Measurements from ENCODE around the gene C5orf47. TPM values are rescaled to one million over a fixed set of nuclear protein-coding genes. Genes with fewer than 3 reads are reported as not detected.

Gene C5orf47
- total RNA-seq, 2 experiments from 2014 or later: not detected

- no peak for DNase-seq
- Mint-ChIP-seq H3K27ac (no peak overlapping the region), H3K4me1 (peaks cover 14% of the 10 kb centered on the region), H3K9me3 (no peaks in the 10 kb centered on the region), H3K27me3 (no peaks in the 10 kb centered on the region), H3K4me3 (no peak overlapping the region), H3K36me3 (ENCODE audit: low read depth) (peaks cover 2% of the 10 kb centered on the region)
- CTCF ChIA-PET: interaction anchor here (0.5 to 2.3 kb wide), 3 partner anchors 11 to 27 kb away, joined by 3 to 6 read pairs (median 4); no protein-coding TSS in a partner anchor
- POLR2A ChIA-PET: interaction anchor here (2.0 kb wide), 1 partner anchor 347 kb away, joined by 5 read pairs; the partner anchor contains the start of gene BOD1
Observed at GRCh38 chr5:173962436-173962972, 26.5 kb upstream of the C5orf47 start.

GRCh38 chr5:173963182-173963838 lies 25.7 kb upstream of the C5orf47 start:
- Mint-ChIP-seq H3K9me3 (no peaks in the 10 kb centered on the region), H3K4me3 (no peak overlapping the region), H3K27me3 (no peaks in the 10 kb centered on the region), H3K27ac (no peak overlapping the region), H3K36me3 (ENCODE audit: low read depth) (no peaks in the 10 kb centered on the region), H3K4me1 (peaks cover 14% of the 10 kb centered on the region)
- ChIA-PET CTCF (interaction anchor here (0.8 to 2.3 kb wide), 4 partner anchors 8 to 11 kb away, joined by 3 to 6 read pairs (median 4); no protein-coding TSS in a partner anchor), POLR2A (interaction anchor here (2.0 kb wide), 1 partner anchor 347 kb away, joined by 5 read pairs; the partner anchor contains the start of gene BOD1)
- DNase-seq: no peak

GRCh38 chr5:173963867-173964441 lies 25.0 kb upstream of the C5orf47 start:
- no peak for DNase-seq
- H3K4me3 Mint-ChIP-seq: no peak overlapping the region
- ChIA-PET CTCF (interaction anchor here (0.8 to 2.3 kb wide), 4 partner anchors 8 to 11 kb away, joined by 3 to 6 read pairs (median 4); no protein-coding TSS in a partner anchor), POLR2A (interaction anchor here (2.0 kb wide), 1 partner anchor 348 kb away, joined by 5 read pairs; the partner anchor contains the start of gene BOD1)
- H3K27ac Mint-ChIP-seq: no peak overlapping the region
- no peaks in the 10 kb centered on the region for H3K36me3 Mint-ChIP-seq (ENCODE audit: low read depth)
- peaks cover 14% of the 10 kb centered on the region for H3K4me1 Mint-ChIP-seq
- H3K27me3 Mint-ChIP-seq: no peaks in the 10 kb centered on the region
- no peaks in the 10 kb centered on the region for H3K9me3 Mint-ChIP-seq

- ChIA-PET POLR2A (interaction anchor here (2.0 kb wide), 1 partner anchor 349 kb away, joined by 5 read pairs; the partner anchor contains the start of gene BOD1), CTCF (no interaction called here)
- Mint-ChIP-seq H3K4me1 (peaks cover 14% of the 10 kb centered on the region), H3K36me3 (ENCODE audit: low read depth) (no peaks in the 10 kb centered on the region), H3K27me3 (no peaks in the 10 kb centered on the region), H3K27ac (no peak overlapping the region), H3K9me3 (no peaks in the 10 kb centered on the region), H3K4me3 (no peak overlapping the region)
- DNase-seq: no peak
Observed at GRCh38 chr5:173964506-173964905, 24.5 kb upstream of the C5orf47 start.

GRCh38 chr5:173967241-173967640 lies 21.7 kb upstream of the C5orf47 start:
- Mint-ChIP-seq H3K27ac (no peak overlapping the region), H3K27me3 (no peaks in the 10 kb centered on the region), H3K36me3 (ENCODE audit: low read depth) (no peaks in the 10 kb centered on the region), H3K4me1 (peaks cover 16% of the 10 kb centered on the region), H3K9me3 (no peaks in the 10 kb centered on the region), H3K4me3 (no peak overlapping the region)
- CTCF ChIA-PET: interaction anchor here (1.2 kb wide), 1 partner anchor 42 kb away, joined by 3 read pairs; no protein-coding TSS in a partner anchor
- POLR2A ChIA-PET: no interaction called here
- no peak for DNase-seq

- CTCF ChIA-PET: no interaction called here
- Mint-ChIP-seq H3K4me3 (no peak overlapping the region), H3K27ac (no peak overlapping the region), H3K4me1 (peaks cover 21% of the 10 kb centered on the region), H3K27me3 (no peaks in the 10 kb centered on the region), H3K9me3 (no peaks in the 10 kb centered on the region), H3K36me3 (ENCODE audit: low read depth) (no peaks in the 10 kb centered on the region)
- no peak for DNase-seq
- POLR2A ChIA-PET: no interaction called here
Observed at GRCh38 chr5:173968154-173968797, 20.7 kb upstream of the C5orf47 start.

GRCh38 chr5:173969167-173970049 lies 19.6 kb upstream of the C5orf47 start:
- Mint-ChIP-seq H3K36me3 (ENCODE audit: low read depth) (no peaks in the 10 kb centered on the region), H3K27ac (no peak overlapping the region), H3K9me3 (no peaks in the 10 kb centered on the region), H3K27me3 (peaks cover 3% of the 10 kb centered on the region), H3K4me1 (peaks cover 19% of the 10 kb centered on the region), H3K4me3 (no peak overlapping the region)
- DNase-seq: no peak
- ChIA-PET CTCF (interaction anchor here (0.9 kb wide), 1 partner anchor 353 kb away, joined by 4 read pairs; the partner anchor contains the start of gene BOD1), POLR2A (no interaction called here)

GRCh38 chr5:173970878-173971650 lies 17.9 kb upstream of the C5orf47 start:
- Mint-ChIP-seq H3K27ac (no peak overlapping the region), H3K27me3 (peaks cover 7% of the 10 kb centered on the region), H3K4me3 (no peak overlapping the region), H3K9me3 (no peaks in the 10 kb centered on the region), H3K36me3 (ENCODE audit: low read depth) (no peaks in the 10 kb centered on the region), H3K4me1 (peaks cover 12% of the 10 kb centered on the region)
- CTCF ChIA-PET: interaction anchor here (0.8 to 1.2 kb wide), 3 partner anchors 7 to 355 kb away, joined by 3 to 6 read pairs (median 6); no protein-coding TSS in a partner anchor
- DNase-seq: no peak
- POLR2A ChIA-PET: no interaction called here

GRCh38 chr5:173971681-173972345 lies 17.2 kb upstream of the C5orf47 start:
- ChIA-PET CTCF (interaction anchor here (0.8 to 4.1 kb wide), 5 partner anchors 8 to 355 kb away, joined by 3 to 53 read pairs (median 5); partner anchors contain the start of gene BOD1), POLR2A (interaction anchor here (1.5 kb wide), 2 partner anchors 46 to 356 kb away, joined by 3 to 9 read pairs; no protein-coding TSS in a partner anchor)
- Mint-ChIP-seq H3K9me3 (no peaks in the 10 kb centered on the region), H3K4me1 (peaks cover 12% of the 10 kb centered on the region), H3K4me3 (no peak overlapping the region), H3K27ac (no peak overlapping the region), H3K27me3 (peaks cover 14% of the 10 kb centered on the region), H3K36me3 (ENCODE audit: low read depth) (no peaks in the 10 kb centered on the region)
- DNase-seq: no peak

GRCh38 chr5:173972607-173972924 lies 16.4 kb upstream of the C5orf47 start:
- DNase-seq: no peak
- H3K27ac Mint-ChIP-seq: no peak overlapping the region
- POLR2A ChIA-PET: interaction anchor here (1.5 kb wide), 2 partner anchors 47 to 357 kb away, joined by 3 to 9 read pairs; no protein-coding TSS in a partner anchor
- H3K4me3 Mint-ChIP-seq: no peak overlapping the region
- H3K4me1 Mint-ChIP-seq: peaks cover 12% of the 10 kb centered on the region
- peaks cover 18% of the 10 kb centered on the region for H3K27me3 Mint-ChIP-seq
- CTCF ChIA-PET: interaction anchor here (0.5 to 4.1 kb wide), 21 partner anchors 10 to 391 kb away, joined by 3 to 53 read pairs (median 5); partner anchors contain the start of gene BOD1
- no peaks in the 10 kb centered on the region for H3K36me3 Mint-ChIP-seq (ENCODE audit: low read depth)
- no peaks in the 10 kb centered on the region for H3K9me3 Mint-ChIP-seq
